HK-2 (cell line): ENCODE data around the gene SLC23A2.

Source experiments
- DNase-seq: peaks from one replicate; pipeline ENCODE4 v3.0.0-alpha.2; 2018; ENCODE audit not compliant: unreplicated experiment

Gene SLC23A2

DNA sequence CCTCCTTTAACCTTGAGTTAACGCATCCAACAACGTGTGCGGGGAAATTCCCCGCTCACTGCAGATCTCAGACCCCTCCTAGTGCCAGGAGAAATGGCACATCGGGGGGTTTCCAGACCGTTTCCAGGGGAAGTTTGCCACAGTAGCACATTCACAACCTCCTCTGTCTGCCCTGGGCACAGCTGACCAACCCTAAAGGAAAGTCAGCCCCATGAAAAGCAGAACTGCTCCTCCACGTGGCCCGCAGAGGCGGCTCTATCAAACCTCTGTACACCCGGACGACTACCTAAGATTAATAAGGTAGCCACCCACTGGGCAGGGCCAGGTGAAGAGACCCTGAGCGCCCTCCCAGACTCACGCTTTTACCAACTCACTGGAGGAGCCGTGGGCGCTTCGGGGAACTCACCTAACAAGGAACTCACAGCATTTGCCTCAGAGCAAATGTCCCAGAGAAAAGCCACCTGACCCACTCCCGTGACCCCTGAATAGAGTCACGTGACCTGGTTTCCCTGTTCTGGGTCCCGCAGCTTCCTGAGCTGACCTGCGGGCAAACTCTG lies 186.5 kb downstream of the SLC23A2 start:
- DNase-seq: no peak

DNA sequence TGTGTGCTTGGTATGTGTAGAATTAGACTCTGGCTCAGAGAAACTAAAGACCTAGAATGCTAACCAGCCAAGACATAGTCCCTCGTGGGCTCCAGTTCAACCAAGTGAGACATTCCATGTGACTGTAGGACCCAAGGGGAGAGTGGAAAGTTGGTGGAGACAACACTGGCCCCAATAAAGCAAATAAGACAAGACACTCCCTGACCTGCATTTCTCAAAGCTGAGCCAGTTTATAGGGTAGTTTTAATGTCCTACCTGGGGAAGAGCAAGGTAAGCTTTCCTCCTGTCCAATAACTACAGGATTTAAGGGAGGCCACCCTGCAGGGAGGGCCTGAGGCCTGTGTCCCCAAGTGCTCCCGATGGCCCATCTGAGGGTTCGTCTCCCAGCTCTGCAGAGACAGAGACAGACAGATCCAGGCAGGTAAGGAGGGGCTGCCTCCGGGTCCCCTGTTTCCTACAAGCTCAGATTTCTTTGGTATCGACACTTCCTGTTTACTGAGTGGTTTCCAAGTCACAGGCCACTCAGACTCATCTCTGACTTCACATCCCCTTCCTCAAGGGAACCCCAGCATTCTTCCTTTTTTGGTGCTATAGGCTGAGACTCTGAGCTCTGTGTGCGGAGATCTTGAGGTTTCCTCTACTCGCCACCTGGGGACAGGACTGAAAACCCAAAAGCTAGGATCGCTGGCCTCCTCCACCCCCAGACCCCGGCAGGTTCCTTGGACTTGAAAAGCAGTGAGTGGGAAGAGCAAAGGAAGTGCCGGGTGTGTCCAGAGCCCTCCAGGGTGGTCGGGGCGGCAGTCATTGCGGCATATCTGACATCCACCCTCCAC lies 187.2 kb downstream of the SLC23A2 start:
- peak; percentile 14 for DNase-seq

DNA sequence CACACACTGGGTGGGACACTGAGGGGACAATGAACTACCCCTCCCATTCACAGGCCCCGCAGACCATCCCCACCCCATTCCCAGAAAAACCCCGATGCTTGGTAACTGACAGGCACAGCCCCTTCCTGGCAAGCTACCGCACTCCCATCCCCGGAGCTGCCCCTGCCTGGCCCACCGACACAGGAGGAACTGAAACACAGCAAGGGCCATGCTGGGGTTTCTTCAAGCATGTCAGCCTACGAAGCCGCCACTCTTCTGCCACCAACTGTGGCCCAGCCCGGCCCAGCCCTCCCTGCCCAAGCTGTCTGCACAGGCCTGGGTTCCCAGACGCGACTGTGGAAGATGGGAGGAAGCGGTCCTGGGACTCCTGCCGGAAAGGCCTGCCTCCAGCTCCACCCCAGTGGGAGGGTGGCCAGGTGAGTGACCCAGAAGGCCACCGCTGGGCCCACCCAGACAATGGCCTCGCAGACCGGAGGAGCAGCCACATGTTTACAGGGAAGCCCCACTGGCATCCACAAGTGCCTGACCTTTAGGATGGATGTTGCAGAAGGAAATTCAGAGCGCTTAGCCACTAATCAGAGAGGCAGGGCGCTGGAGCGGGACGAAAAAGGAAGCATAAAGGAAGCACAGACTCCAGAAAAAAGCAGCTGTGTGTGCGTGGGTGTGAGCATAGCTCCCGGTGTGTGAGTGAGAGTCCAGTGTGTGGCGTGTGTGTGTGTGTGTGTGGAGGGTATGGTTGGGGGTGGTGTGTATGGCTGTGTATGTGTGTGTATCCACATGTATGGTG lies 188.0 kb downstream of the SLC23A2 start:
- DNase-seq: peak; percentile 25

GRCh38 chr20:4812641-4813075 lies 188.7 kb downstream of the SLC23A2 start:
- DNase-seq: no peak

DNA sequence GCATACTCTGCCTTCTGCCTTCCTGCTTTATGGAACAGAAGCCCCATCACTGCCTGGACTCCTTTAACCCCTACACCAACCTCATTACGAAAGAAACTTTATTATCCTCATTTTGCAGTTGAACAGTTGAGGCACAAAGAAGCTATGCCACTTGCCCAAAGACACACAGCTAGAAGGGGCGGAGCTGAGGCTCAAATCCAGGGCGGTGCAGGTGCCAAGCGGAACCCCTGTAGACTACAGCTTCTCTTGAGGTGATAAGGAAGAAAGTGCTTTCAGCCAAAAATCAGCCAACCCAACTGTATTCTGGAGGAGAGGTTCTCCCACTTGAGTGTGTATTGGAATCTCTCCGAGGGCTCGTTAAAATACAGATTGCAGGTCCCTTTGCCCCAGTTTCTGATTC lies 189.1 kb downstream of the SLC23A2 start:
- DNase-seq: no peak

- no peak for DNase-seq
Observed at GRCh38 chr20:4811661-4812181, 189.6 kb downstream of the SLC23A2 start.

DNA sequence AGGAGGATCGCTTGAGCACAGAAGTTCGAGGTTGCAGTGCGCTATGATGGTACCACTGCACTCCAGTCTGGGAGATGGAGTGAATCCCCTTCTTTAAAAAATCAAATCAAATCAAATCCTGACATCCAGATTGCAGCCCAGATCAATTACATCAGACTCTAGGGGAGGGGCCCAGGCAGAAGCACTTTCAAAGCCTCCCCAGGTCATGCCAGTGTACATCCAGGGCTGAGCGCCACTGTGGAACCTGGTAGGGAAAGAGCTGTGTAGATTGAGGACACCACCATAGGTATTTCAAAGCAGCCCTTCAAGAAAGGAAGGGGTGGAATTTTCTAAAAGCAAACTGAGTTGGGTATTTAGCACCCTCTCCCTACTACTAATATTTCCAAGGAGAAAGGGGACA lies 190.1 kb downstream of the SLC23A2 start:
- DNase-seq: no peak

DNA sequence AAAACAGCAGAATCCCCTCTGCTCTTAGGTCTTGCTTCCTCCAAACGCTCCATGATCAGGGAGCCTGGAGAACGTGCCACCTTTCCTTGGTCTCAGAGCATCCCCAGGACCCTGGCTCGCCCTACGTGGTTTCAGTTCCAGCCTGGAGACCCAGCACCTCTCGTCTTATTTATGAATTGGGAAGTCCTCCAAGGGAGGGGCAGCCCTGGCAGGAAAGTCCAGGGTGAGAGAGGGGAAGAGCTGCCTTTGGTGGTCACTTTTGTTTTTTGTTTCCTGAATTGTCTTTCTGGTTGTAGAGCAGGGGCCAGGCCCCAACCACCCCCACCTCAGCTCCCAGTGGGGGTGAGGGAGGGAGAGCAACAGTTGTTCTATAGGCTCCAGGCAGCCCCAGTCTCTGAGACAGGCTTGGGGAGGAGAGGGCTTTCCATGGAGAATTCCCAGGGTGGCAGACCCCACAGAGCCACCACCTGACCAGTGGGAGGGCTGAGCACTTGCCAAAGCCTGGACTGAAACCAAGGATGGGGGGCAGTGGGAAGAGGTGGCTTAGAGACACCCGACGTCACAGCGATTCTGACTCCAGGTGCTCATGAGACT lies 190.8 kb downstream of the SLC23A2 start:
- DNase-seq: no peak

GRCh38 chr20:4809707-4810106 lies 191.6 kb downstream of the SLC23A2 start:
- no peak for DNase-seq

DNA sequence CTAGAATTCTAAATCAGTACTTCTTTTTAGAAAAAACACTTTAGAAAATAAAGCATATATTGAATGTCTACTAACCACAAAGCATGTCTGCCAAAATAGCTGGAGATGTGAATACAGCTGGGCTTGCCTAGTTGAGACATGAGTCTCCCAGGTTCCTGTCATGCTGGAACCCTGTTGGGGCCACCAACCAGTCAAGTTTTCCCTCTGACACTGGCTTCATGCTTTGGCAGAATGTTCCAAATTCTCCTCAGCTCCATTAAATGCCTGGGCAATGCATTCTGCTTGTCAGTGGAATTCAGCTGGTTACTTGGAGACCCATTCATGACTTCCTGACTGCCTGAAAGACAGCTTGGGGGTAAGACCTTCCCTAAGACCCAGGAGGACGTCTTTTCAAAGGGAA lies 192.4 kb downstream of the SLC23A2 start:
- no peak for DNase-seq

GRCh38 chr20:4805663-4806449 lies 195.5 kb downstream of the SLC23A2 start:
- peak; percentile 29 for DNase-seq

GRCh38 chr20:4802527-4802926 lies 198.8 kb downstream of the SLC23A2 start:
- DNase-seq: no peak
